Non-pigmented ciliary epithelial cell (primary cell): Measurements from ENCODE around the gene FAM20C.

Experiments
- DNase-seq: peaks from one replicate; pipeline ENCODE4 v3.0.0-alpha.2; 2010; ENCODE audit warnings: low read depth

The FAM20C gene

DNA sequence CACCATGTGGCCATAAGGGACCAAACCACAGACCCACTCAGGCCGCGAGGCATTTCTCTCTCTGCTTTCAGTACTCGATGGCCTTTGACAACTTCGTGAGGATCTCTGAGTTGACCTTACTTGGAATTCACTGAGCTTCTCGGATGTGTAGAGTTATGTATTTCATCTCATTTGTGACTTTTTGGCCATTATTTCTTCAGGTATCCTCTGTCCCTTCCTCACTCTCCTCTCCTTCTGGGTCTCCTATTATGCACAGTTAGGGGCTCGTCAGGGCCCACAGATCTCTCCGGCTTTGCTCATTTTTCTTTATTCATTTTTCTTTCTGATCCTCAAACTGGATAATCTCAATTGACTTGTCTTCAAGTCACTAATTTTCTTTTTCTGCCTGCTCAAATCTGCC is 81.0 kb downstream of the FAM20C start:
- no peak for DNase-seq

DNA sequence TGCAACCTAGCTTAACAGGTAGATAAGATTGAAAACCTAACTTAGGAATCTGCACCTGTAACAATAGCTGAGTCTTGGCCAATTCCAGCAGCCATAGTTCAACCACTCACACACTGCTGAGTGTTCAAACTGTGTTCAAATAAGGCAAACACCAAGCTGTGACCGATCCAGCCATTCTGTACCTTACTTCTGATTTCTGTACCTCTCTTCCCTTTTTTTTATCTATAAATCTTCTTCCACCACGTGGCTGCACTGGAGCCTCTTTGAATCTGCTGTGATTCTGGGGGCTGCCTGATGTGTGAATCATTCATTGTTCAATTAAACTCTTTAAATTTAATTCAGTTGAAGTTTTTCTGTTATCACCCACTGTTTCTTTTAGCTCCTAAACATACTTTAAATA is 81.9 kb downstream of the FAM20C start:
- DNase-seq = no peak

DNA sequence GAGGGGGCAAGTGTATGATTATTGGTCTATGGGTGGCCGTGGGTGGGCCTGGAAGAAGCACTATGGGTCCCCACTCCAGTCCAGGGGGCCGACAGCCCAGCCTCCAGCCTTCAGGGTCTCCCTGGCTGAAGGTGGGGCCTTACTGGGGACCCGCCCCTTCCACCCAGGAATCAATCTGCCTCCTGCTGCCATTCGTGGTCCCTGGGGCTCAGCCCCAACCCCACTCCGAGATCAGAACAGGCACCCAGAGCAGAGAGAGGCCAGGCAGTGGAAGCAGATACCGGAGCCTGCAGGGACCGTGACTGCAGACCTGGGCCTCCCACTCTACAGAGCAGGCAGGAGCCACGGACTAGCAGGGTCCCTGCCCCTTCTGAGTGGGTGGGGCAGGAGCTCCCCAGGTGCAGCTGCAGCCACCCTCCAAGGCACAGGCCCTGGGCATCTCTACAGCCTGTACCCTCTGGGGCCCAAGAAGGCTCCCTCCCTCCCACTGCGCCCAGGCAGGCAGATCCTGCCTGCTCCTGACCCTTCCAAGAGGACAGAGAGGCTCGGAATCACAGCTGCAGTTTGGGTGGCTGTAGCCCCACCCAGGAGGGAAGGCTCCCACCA is 84.0 kb downstream of the FAM20C start:
- DNase-seq = no peak

DNA sequence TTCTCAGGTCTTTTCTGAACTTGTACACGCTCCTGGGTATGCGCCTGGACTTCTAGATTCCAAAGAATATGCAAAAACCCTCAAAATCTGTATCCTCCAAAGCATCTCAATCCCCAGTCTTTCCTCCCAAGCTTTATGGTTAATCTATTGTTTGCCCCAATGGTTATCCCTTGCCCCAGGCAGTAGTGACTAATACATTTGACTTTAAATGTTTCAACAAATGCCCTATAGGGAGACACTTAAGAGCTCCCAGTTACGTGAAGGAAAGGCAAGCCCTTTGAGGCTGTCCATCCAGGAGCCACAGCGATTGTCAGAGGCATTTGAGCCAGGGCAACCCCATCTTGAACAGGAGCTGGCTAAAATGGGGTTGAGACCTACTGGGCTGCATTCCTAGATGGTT is 84.9 kb downstream of the FAM20C start:
- DNase-seq = no peak

DNA sequence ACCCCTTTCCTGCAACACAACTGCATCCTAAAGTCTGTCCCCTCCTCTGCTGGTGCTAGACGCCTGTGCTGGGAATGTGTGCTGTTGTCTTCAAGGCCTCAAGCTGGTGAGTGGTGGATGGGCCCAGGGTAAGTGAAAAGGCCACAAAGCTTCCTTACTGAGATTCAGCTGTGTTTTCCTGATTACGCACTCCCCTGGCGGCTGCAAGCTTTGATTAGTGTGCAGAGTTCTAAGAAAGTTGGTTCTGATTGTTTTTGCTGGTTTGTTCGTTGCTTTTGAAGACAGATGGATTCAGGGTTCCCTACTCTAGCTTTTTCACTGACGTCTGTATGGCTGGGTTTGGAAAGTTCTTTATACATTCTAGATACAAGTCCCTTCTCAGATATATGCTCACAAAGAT is 85.7 kb downstream of the FAM20C start:
- no peak for DNase-seq

DNA sequence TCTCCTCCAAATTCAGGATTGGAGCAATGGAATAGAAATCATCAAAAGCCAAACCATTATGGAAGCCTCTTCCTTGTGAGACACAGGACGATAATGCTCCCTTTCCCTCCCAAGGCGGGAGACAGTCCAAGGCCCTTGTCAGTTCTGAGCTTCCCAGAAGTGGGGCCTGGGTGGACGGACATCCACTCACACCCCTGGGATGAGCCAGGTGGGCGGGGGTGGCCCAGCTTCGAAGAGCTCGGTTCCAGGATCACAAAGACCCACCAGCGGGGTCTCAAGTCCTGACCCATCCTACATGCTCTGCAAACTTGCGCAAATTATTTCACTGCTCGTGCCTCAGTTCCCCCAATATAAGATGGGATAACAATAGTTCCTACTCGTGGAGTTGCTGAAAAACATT is 87.5 kb downstream of the FAM20C start:
- DNase-seq = no peak

DNA sequence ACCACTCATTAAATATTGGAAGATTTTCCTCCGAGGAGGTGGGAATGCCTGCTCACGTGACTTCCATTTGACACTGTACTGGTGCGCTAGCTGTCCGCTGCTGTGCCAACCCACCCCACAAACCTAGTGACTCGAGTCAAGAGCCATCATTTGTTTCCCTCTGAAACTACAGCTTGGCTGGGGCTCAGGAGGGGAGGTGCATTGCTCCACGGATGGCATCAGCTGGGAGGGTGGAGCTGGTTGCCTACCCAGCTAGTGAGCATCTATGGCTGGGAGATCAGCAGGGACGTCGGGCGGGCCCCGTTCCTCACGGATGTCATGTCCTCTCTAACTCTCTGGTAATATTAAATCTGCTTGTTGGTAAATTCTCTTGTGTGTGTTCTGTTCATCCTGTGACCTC is 88.1 kb downstream of the FAM20C start:
- DNase-seq = no peak

DNA sequence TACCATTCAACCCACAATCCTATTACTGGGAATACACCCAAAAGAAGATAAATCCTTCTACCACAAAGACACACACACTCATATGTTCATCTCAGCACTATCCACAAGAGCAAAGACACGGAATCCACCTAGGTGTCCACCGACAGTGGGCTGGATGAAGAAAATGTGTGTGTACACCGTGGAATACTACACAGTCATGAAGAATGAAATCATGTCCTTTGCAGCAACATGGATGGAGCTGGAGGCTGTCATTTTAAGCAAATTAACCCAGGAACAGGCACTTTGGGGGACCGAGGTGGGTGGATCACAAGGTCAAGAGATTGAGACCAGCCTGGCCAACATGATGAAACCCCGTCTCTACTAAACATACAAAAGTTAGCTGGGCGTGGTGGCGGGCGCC is 89.3 kb downstream of the FAM20C start:
- no peak for DNase-seq

DNA sequence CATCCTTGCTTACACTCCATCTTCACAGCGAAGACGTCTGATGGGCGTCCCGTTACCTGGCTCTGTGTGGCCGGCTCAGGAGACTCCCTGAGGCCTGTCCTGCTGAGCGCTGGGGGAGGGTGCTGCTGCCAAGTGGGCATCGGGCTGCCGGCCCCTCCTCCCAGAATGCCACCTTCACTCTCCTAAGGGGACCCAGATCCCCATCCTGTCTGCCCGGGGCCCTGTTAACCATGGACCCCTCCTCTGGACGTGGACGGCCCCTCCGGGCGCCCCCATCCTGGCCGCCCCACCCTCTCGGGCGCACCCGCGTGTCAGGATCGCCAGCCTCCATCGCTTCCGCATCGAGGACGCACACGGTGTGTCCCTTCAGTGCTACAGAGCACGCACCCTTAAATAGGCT is 90.2 kb downstream of the FAM20C start:
- no peak for DNase-seq

DNA sequence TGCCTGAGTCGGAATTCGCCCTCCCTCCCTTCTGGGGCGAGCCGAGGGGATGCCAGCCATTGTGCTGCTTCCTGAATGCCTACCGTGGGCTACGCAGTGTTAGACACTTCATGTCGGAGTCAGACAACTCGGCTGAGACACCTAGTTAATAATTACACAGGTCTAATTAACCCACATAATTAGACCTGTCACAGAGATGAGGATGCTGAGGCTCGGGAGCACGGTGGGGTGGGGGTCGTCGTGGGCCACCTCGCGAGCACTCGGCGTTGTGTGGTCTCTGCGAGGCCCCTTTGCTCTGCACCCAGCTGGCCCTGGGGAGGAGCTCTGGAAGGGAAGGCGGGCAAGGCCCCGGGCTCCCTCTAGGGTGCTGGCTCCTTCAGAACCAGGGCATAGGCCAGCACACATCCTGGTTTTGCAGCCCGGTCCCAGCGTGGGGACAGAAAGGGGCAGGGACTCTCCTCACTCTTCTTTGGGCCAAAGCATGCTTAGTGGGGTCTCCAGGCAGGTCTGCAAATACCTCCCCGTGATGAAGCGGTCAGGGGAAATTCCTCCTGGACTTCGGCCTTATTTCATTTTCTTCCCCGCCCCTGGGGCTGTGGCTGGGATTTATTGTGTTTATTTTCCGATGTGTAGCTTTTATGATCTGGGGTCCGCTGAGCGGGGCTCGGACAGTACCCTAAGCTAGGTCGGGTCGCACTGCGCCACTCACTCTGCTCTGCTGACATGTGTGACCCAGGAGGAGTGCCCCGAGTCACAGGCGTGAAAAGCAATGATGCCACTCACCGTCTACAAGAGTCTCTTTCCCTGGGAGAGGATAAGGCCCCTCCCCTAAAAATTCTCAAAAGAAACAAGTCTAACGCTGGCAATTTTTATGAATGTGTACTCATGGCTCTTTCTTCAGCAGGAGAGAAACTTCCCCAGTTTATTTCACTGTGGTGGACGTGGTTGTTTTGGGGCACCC is 92.7 kb downstream of the FAM20C start:
- DNase-seq = no peak

DNA sequence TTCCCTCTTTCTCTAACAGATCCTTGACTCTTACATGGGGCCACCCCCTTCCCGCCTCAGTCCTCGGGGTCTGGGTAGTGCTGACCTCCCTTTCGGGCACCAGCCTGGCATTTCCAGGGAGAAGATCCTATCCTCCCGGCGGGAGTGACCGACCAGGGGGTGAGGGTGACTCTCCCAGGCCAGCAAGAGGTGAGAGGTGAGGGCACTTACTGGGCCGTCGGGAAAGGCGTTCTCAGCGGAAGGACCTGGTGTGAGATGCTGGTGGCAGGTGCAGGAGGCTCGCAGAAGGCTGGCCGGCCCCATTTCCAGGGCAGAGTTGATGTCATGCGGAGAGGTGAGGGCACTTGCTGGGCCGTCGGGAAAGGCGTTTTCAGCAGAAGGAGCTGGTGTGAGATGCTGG is 93.4 kb downstream of the FAM20C start:
- DNase-seq = no peak

DNA sequence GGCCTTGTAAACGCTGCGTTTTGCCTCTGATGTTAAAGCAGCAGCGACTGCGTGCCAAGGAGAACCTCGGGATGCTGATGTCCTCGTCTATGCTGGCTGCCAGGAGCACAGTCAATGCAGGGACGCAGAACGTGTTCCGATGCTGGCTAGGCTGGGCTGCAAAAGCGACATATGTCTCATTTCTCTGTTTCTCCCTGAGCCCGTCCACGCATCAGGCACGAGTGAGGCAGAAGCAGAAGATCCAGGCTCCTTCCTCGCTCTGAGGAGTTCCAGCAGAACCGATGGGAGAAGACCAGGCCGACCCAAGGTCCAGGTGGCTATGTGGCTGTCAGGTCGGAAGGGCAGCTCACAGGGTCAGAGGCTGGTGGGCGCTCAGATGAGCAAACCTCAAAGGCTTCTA is 93.9 kb downstream of the FAM20C start:
- DNase-seq = no peak

DNA sequence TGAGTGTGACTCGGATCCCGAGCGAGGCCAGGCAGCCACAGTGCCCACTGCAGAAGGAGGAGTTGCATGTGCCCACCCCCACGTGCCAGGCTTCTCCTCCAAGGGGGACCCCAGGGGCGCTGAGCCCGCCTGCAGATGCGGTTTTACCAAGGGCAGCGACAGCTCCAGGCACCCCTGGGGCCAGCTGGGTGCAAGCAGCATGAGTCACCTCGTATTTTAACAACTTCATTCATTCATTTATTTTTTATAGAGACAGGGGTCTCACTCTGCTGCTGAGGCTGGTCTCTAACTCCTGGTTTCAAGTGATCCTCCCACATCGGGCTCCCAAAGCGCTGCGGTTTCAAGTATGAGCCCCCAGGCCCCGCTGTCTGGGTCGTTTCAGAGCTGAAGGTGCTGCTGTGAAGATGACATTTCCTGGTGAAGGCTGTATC is 96.3 kb downstream of the FAM20C start:
- no peak for DNase-seq

DNA sequence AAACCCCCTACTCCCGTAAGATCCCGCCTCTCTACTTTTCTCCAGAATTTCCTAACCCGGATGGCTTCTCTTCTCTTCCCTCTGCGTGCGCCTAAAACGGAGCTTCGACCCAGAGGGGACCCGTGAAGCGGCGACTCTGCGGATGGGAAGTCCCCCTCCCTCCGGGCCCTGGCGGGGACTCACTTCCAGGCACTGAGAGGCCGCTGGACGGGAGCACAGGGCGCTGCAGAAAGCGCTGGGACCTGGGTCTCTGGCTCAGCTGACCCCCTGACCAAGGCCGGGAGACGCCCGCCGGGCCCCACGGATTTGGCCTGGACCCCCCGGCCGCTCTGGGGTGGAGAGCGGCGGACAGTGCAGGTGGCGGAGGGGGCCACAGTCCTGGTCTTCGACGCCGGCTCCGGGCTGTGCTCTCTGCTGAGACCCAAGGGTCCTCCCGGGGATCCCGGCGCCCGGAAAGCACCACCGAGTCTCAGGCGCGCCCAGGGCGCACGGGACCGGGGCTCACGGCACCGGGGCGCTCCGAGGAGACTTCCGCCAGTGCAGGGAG is 96.9 kb downstream of the FAM20C start:
- no peak for DNase-seq

DNA sequence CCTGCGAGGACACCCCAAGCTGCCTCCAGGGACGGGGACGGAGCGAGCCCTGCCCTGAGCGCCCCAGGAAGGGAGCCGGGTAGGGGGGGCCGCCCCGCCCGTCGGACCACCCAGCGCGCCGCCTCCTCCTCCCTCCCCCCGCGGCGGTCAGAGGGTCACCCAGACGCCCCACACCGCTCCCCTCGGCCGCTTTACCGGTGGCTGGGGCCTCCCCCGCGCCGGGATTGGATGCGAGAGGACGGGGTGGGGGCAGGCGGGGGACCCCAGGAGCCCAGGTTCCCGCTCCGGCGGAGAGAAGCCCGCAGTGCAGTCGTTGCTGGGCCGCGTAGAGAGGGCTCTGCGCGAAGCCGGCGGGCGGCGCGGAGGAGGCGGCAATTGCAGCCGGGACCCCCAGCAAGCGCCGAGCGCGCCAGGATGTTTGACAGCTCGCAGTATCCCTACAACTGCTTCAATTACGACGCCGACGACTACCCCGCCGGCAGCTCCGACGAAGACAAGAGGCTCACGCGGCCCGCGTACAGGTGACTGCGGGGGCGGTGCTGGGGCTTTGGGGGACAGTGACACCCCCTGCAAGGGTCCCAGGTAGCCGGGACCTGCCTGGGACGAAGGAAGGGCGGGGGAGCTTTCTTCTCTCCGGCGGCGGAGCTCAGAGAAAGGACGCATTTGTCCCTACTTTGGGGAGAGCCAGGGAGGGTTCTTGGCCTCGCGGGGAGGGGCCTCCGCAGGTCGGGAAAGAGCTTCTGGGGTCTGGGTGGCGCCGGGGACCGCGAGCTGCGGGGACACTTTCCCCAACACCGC is 97.6 kb downstream of the FAM20C start, which contains the start of gene FOXL3:
Gene FOXL3 (plus strand): TSS at position 415 of the 798 bp plus-strand sequence. CDS start 0 bp downstream, at position 415.
- DNase-seq = no peak

DNA sequence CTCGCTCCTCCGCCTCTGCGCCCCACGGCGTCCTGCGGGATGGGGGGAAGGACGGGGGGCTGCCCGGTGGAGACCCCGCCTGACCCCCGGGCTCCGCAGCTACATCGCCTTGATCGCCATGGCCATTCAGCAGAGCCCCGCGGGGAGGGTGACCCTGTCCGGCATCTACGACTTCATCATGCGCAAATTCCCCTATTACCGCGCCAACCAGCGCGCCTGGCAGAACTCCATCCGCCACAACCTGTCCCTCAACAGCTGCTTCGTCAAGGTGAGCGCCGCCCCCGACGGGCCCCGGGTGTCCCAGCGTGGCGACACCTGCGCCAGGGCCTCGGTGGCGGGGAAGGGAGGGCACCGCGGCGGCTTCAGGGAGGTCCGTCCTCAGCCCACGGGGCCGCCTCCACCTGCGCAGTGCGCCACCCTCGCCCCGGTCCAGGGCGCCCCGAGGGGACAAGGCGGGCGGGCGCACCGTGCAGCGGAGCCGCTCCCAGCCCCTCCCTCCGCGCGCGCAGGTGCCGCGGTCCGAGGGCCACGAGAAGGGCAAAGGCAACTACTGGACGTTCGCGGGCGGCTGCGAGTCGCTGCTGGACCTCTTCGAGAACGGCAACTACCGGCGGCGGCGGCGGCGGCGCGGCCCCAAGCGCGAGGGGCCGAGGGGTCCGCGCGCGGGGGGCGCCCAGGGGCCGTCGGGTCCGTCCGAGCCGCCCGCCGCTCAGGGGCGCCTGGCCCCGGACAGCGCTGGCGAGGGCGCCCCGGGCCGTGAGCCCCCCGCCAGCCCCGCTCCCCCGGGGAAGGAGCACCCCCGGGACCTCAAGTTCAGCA is 98.4 kb downstream of the FAM20C start:
- DNase-seq = no peak

DNA sequence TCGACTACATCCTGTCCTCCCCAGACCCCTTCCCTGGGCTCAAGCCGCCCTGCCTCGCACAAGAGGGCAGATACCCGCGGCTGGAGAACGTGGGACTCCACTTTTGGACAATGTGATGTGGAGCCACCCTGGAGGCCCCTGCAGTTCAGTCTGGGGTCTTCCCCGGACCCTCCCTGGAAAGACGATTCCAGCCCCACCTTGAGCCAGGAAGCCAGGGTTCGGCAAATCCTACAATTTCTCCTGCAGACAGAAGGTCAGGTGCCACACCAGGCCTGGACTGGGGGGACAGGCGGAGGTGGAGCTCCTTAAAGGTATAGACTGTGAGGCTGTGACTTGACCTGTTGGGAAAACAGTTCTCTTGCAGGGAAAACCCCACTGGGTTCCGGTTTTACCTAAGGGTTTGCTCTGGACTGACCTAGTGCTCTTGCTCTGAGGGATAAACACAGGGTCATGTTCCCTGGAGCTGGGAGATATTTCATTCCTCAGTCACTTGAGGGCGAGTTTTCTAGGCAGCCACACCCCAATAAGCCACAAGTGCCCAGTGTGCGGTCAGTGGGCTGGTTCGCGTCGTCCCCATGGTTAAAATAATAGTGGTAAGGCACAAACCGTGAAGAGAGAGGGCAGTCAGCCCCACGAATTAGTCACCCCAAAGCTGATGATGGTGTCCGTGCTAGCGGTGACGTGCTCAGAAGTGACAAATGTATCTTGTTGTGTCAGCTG is 99.2 kb downstream of the FAM20C start:
- DNase-seq = no peak

DNA sequence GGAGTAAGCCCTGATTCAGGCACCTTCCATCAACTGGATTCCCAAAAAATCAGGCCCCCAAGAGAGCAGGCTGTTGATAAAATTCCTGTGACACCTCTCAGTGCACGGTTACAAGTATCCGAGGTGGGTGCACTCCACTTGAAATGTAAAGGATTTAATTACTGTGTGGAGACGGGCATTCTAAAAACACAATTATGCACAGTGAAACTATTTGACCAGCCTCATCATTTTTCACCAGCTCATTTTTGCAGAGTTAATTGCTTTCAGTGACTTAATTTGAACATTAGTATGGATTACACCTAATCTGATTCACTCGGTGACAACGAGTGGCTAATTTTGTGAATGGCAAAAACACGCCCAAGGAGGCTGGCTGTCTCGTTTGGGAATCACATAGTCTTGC is 99.9 kb downstream of the FAM20C start:
- DNase-seq = no peak

DNA sequence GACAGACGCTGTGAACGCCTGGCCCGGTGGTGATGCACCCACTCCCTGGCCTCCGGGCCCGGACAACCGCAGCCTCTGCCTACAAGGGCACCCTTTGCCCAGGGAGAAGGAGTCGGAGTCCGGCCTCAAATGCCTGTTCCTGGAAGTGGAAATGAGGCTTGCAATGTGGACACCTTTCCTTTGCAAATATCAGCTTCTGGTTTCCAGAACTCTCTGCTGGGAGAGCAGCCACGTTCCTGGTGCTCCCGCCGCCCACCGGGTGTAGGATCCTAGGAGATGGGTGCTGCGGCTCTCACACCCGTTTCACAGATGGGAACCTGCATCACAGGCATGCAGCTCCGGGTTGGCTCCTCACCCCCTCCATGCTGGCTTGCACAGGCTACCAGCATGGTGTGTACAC is 100.5 kb downstream of the FAM20C start:
- no peak for DNase-seq

DNA sequence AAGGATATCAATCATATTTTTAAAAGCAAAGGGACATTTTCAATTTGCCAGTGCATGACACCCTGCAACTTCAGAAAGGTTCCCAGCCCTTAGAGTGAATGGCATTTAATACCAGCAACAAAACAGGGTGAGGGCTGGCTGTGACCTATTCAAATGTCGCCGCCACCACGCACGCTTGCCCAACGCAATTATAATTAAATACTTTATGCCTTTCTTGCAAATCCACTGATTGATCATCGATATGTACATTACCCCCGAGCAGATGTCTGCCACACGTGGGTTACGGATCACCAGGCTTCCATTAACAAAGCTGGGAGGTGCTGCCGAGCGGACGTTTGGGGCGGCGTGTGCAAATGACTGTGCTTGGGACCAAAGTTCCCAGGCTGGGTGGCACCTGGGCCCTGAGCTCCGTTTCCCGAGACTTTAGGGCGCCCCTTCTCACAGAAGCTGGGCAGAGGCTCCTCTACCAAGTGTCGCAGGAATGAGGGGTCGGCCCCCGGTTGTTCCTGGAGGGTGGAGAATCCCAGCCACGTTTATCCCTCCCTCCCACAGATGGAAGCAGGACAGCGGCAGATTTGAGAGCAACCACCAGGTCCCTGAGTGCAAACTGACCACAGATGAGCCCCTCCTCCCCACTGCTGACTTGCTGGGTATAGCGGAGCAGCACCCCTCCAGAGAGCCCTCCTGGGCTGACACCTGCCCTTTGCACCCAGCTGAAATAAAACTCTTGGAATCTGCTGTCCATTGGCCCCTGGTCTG is 101.5 kb downstream of the FAM20C start:
- DNase-seq = no peak
